Coronary artery (tissue), 2 donors: ENCODE measurements around the gene CT47B1.
"Not testable (repeated sequence)": the region's sequence is repeated elsewhere in the genome, so short reads cannot be mapped to it uniquely, and the experiment has no call there.

Source experiments
- DNase-seq: peaks from one replicate; pipeline ENCODE4 v3.0.0-alpha.2; 2017; ENCODE audit warnings: low spot score
- H3K27ac ChIP-seq, 2 donors: fragments of 200-600 bp; sonication (generic); one replicate each; pipeline ENCODE4 v1.5.1; 2016 to 2019
- H3K4me3 ChIP-seq: fragments of 200-600 bp; sonication (generic); 2 replicates; pipeline ENCODE4 v1.5.1; 2016; ENCODE audit warnings: mild to moderate bottlenecking, moderate library complexity
- CTCF ChIP-seq: fragments of 200-600 bp; sonication (generic); IDR thresholded peaks from one replicate; pipeline ENCODE4 v1.5.1; 2019; ENCODE audit warnings: antibody characterized with exemption

The CT47B1 gene

GRCh38 chrX:120875766-120876165, at the start of gene CT47B1:
Gene CT47B1, minus strand, starts transcription at chrX:120875866. Its CDS starts 196 bp downstream, at chrX:120875670.
- DNase-seq, H3K4me3 ChIP-seq, H3K27ac ChIP-seq: not testable (repeated sequence)

- Histone ChIP-seq H3K4me3 (no peak overlapping the region), H3K27ac (no peak overlapping the region)
- DNase-seq: no peak
- TF ChIP-seq CTCF: no peak
Observed at GRCh38 chrX:120874678-120875557, 748 bp downstream of the CT47B1 start.

GRCh38 chrX:120857240-120857639, 18.4 kb downstream of the CT47B1 start:
- TF ChIP-seq CTCF: no peak
- no peak for DNase-seq
- H3K4me3 ChIP-seq: no peak overlapping the region

GRCh38 chrX:120840827-120841226, 34.8 kb downstream of the CT47B1 start:
- no peak for DNase-seq
- H3K4me3 ChIP-seq: no peak overlapping the region
- no peak for TF ChIP-seq CTCF
- no peak overlapping the region for H3K27ac ChIP-seq

More at GRCh38 chrX:120857240-120857639, 18.4 kb downstream of the CT47B1 start:
- no peak overlapping the region for H3K27ac ChIP-seq

- no peak for TF ChIP-seq CTCF
- no peak overlapping the region for H3K4me3 ChIP-seq
- no peak overlapping the region for H3K27ac ChIP-seq
- DNase-seq: no peak
Observed at GRCh38 chrX:120839491-120839890, 36.2 kb downstream of the CT47B1 start.

GRCh38 chrX:120827213-120827612, 48.5 kb downstream of the CT47B1 start:
- DNase-seq, H3K27ac ChIP-seq: not testable (repeated sequence)

GRCh38 chrX:120825146-120825545, 50.5 kb downstream of the CT47B1 start:
- Histone ChIP-seq H3K4me3 (no peak overlapping the region), H3K27ac (no peak overlapping the region)
- DNase-seq: no peak
- no peak for TF ChIP-seq CTCF

More at GRCh38 chrX:120827213-120827612, 48.5 kb downstream of the CT47B1 start:
- not testable (repeated sequence) for H3K4me3 ChIP-seq

GRCh38 chrX:120824021-120824420, 51.6 kb downstream of the CT47B1 start:
- Histone ChIP-seq H3K27ac (no peak overlapping the region), H3K4me3 (no peak overlapping the region)
- no peak for DNase-seq
- TF ChIP-seq CTCF: no peak
